HEK293T (cell line): Measurements from ENCODE around the gene TSPAN17.

Experiments
- ELF4 ChIP-seq: fragments of 450-650 bp; IDR thresholded peaks from 2 replicates; pipeline ENCODE4 v1.6.1; 2017; ENCODE audit warnings: antibody characterized with exemption
- FOXA1 ChIP-seq: fragments of 450-650 bp; IDR thresholded peaks from 2 replicates; pipeline ENCODE4 v1.6.1; 2016; ENCODE audit warnings: mild to moderate bottlenecking
- FOXK2 ChIP-seq: fragments of 450-650 bp; IDR thresholded peaks from 2 replicates; pipeline ENCODE4 v1.6.1; 2016; ENCODE audit warnings: mild to moderate bottlenecking
- FOXM1 ChIP-seq: fragments of 450-650 bp; IDR thresholded peaks from 2 replicates; pipeline ENCODE4 v1.6.1; 2017; ENCODE audit warnings: mild to moderate bottlenecking, borderline replicate concordance
- HDGF ChIP-seq: fragments of 450-650 bp; IDR thresholded peaks from 2 replicates; pipeline ENCODE4 v1.6.1; 2017; ENCODE audit warnings: antibody characterized with exemption, borderline replicate concordance
- NFRKB ChIP-seq: fragments of 450-650 bp; IDR thresholded peaks from 2 replicates; pipeline ENCODE4 v1.6.1; 2016; ENCODE audit warnings: mild to moderate bottlenecking, moderate library complexity
- PKNOX1 ChIP-seq: fragments of 450-650 bp; IDR thresholded peaks from 2 replicates; pipeline ENCODE4 v1.6.1; 2016
- SP1 ChIP-seq: fragments of 450-650 bp; IDR thresholded peaks from 2 replicates; pipeline ENCODE4 v1.6.1; 2017

DNA sequence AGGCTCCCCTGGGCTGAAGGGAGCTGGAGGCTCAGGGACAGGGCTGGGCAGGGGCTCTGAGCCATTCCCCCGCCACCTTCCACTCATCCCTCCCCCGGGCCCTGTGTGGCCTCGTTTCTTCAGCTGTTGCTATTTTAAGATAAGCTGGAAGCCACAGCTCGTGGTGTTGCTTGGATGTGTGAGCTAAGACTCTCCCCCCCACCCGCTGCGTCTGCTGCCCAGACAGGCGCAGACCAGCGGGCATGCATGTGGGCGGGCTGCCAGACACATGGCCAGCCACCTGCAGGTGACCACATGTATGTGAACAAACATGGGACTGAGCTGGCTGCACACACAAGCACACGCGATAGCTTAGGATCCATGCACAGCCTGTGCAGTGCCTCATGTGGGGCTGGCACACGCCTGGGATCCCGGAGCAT lies 25.6 kb upstream of the TSPAN17 start:
- TF ChIP-seq PKNOX1, result no peak
- TF ChIP-seq FOXM1, result no peak
- no peak for TF ChIP-seq FOXK2
- TF ChIP-seq NFRKB, result no peak
- TF ChIP-seq HDGF, result no peak
- TF ChIP-seq SP1, result no peak
- TF ChIP-seq FOXA1, result no peak
- no peak for TF ChIP-seq ELF4
